Measurements from ENCODE around the gene PALLD.
"Not testable (repeated sequence)": the region's sequence is repeated elsewhere in the genome, so short reads cannot be mapped to it uniquely, and the experiment has no call there.

PALLD gene

DNA sequence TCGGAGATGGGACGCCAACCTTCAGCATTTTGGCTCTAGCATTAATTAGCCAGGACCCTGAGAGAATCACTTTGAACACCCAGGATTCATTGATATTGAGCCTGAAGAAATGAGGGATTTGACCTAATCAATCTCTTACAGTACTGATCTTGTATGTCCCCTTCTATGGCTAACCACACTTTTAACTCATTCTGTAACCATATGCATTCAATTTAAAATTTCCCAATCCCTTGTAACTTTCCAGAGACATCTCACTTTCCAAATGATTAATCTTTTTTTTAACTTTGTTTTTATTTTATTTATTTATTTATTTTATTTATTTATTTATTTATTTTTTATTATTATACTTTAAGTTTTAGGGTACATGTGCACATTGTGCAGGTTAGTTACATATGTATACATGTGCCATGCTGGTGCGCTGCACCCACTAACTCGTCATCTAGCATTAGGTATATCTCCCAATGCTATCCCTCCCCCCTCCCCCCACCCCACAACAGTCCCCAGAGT is 205.8 kb downstream of the PALLD start:
- not testable (repeated sequence) for DNase-seq (ENCODE audit: low read depth in 3 of 3)

DNA sequence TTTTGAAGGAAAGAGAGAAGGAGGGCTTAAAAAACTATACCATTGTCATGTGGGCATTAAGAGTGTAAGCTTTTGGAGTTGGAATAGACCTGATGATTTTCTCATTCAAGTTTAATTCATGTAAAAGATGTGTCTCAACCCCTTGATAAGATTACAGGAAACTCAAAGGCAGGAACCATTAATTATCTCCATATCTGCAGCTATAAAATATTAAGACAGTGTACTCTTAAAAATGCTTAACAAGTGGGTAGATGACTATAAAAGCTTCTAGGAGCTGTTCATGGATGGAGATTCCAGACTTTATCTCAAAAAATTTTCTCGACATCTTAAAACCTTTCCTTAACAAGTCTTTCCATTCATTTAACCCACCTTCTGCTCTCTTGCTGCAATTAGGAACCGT is 208.3 kb downstream of the PALLD start:
- no peak for DNase-seq (ENCODE audit: low read depth in 3 of 3)

DNA sequence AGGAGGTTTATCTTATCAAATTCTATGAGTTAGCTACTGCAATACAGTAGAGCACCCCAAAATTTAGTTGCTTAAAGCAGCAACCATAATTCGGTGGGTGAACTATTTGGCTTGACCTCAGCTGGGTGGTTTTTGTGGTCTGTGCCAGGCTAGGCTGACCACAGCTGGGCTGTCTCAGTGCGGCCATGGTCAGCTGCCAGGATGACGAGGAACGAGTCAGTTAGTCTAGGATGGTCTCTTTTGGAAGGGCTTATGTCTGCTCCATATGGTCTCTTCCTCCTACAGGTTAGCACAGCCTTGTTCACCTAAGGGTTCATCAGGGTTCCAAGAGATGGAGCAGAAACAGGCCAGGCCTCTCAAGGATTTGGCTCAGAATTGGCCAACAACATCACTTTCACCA is 210.4 kb downstream of the PALLD start:
- no peak for DNase-seq (ENCODE audit: low read depth in 3 of 3)

DNA sequence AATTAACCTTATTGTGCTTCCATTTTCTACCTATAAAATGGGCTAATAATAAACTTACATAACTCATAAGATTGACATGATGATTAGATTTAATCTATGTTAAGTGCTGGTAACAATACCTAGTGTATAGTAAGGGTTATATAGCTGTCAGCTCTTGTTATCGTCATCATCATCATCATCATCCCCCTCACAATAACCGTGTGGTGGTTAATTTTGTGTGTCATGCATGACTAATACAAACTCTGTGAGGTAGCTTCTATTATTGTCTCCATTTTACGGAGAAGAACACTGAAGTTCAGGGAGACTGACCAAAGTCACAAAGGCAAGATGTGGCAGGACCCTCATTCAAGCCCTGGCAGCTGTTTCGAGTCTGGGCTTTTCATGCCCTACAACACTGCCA is 211.3 kb downstream of the PALLD start:
- no peak for DNase-seq (ENCODE audit: low read depth in 3 of 3)

DNA sequence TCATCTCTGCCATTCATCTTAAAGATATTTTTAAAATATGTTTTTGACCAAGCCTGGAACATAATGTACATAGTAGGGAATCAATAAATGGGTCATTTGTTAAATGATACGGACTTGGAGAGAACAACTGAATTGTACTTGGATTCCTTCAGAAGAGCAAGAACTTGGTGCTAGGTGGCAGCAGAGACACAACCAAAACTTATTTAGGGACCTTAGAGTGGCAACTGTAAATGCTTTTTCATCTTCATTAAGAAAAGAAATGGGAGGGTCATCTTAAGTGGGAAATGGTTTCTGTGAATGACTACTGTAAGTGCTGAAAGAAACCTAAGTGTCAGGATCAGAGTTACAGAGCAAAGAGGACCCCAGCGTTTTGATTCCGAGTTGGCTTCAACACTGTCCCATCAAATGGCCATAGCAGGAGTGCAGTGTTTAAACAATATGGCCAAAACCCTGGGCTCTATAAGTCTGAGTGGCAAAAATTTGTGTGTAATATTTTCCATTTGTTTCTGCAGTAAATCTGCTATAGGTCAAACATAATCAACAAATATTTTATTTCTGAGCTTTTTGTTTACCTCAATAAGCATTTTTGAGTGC is 213.6 kb downstream of the PALLD start:
- no peak for DNase-seq (ENCODE audit: low read depth in 3 of 3)

DNA sequence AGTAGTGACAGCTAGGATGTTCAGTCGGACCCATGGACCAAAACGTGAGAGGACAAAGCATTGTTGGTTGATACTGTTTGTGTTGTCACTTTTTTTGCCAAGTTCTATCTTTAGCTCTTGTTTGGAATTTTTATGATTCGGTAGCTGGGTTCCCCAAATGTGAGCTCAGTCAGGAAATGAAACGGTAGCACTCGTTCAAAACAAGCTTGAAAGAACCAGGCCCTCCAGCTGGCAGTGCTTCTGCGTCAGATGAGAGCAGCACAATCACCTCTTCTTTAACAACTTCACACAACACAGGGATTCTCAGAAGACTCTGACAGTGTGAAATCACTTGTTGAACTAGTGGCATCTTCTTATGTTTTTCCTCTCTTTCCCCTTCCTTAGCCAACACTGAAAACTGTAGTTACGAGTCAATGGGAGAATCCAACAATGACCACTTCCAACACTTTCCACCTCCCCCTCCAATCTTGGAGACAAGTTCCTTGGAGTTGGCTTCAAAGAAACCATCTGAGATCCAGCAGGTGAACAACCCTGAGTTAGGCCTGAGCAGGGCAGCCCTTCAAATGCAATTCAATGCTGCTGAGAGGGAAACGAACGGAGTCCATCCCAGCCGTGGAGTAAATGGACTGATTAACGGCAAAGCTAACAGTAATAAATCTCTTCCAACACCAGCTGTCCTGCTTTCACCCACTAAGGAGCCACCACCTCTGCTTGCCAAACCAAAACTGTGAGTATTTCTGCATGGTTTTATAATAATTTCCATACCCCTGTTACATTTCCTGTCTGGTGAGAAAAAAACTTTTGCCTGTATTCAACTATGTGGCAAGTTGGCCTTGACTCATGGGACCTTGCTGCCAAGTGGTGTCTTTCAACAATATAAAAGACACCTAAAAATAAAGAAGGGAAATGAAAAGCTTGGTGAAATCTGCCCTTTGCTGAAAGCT is 214.6 kb downstream of the PALLD start:
- DNase-seq (ENCODE audit: low read depth in 3 of 3): no peak

DNA sequence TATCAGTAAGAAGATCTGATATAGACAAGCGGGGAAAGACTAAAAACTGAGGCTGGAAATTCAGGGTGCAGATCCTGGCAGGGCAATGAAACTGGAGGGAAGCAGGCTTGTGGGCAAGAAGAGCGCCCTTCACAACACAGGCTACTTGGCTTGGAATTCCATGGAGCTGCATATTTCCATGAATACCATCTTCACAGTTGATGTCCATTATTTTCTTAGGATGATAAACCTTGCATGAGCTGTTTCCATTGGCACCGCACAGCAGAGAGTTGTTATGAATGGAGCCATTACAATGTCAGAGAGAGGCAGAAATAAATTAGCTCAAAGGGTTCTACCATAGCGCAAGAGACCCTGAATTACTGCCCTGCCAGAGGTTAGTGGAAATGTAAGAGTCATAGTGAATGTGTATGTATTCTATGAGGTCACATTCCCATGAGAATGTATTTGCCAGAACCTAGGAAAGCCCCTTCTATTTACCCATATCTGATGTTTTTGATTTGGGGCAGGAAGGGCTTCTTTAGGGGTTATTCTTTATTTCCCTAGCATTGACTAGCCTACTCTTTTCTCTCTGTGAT is 215.6 kb downstream of the PALLD start:
- no peak for DNase-seq (ENCODE audit: low read depth in 3 of 3)

DNA sequence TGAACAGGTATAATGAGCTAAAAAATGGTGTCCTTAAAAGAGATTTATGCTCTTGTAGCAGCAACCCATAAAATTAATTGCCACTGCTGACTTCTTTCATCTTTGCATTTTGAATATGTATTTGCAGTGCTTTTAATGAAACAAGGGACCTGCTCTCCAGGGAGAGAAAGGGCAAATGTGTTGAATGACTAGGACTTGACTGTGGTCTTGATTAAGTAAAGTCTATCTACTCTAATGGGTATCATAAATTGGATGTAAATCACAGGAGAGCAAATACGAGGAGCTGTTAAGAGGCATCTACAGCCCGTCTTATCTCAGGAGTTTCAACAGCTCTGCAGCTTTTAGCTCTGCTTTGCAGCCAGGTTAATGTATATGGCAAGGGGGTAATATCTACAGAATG is 216.4 kb downstream of the PALLD start:
- DNase-seq (ENCODE audit: low read depth in 3 of 3): no peak

DNA sequence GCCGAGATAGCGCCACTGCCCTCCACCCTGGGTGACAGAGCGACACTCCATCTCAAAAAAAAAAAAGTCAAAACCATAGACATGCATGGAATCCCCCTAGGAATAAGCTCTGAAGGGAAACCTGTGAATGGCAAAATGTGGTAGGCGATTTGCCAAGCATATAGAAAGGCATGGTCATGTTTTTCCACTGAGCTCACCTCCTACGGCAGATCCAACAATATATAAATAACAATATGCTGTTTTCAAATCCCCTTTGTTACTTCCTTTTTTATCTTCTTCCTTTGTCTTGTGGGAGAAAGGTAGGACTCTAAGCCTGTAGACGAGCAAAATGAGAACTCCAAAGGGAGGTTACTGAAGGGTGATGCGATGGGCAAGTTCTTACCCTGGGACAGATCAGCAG is 219.0 kb downstream of the PALLD start:
- DNase-seq (ENCODE audit: low read depth in 3 of 3): no peak

DNA sequence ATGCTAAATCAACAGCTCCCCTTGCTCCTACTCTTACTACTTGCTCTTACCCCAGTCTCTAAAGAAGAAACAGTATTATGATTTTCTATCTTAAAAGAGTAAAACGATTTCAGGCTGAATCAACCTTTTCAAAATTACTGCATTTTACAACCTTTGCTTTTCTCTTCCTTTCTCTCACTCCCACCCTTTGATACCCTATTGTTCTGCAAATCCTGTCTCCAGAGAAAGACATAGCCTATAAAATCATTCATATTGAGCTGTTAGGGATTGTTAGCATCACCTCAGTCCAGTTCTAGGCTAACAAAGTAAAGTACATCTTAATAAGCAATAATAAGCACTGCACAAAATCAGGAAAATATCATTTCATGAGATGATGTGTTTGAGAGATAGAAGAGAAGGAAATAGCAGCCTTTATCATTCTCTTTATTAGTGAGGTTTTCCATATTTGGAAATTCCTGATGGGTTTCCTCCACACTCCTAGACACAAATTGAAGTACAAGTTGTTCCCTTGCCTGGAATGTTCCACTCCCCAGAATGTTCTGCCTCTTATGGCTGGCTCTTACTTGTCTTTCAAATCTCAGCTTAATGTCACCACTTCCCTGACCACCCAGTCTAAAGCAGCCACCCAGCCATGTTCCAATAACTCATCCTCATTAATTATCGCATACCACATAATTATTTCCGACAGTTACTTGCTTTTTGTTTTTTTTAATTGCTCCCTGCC is 219.7 kb downstream of the PALLD start:
- no peak for DNase-seq (ENCODE audit: low read depth in 3 of 3)

DNA sequence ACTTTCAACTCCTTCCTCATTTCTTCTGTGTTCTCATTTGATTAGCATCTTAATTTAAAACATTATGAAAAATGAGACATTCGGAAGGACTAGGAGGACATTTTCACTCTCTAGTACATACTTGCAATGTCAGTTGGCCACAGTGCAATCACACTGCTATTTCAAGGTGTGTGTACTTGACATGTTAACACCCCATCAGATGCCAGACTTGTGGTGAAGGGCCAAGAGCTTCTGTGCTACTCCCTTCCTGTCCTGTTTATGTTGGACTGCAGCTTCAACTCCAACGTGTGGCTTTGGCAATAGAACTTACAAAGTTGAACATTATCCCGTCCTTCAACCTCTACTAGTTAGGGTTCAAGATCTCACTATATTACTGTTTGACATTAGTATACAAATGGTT is 221.0 kb downstream of the PALLD start:
- no peak for DNase-seq (ENCODE audit: low read depth in 3 of 3)

DNA sequence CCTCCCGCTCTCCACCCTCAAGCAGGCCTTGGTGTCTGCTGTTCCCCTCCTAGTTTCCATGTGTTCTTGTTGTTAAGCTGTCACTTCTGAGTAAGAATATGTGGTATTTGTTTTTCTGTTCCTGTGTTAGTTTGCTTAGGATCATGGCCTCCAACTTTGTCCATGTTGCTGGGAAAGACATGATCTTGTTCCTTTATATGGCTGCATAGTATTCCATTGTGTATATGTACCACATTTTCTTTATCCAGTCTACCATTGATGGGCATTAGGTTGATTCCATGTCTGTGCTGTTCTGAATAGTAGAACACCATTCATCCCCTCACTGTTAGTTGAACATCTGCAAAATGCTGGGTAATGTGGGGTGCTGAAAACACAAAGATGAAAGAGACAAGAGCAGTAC is 222.9 kb downstream of the PALLD start:
- DNase-seq (ENCODE audit: low read depth in 3 of 3): no peak

DNA sequence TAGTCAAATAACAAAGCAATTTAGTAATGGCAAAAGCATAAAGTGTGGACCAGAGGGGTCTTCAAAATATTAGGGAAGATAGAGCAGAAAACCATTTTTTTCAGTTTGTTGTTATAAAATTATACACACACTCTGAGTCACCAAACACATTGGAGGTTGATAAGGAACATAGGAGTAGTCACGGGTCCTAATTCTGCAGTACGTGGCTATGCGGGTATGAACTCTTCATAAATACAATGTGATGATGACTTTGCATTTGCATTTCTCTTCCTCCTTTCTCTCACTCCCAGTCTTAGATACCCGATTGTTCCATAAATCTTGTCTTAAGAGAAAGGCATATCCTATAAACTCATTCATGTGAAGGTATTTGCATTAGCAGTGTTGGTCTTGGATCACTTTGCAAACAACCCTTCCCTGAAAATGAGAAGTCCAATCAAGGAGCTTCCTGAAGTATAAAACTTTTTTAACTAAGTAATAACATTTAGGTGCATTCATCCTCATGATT is 223.6 kb downstream of the PALLD start:
- DNase-seq (ENCODE audit: low read depth in 3 of 3): no peak

DNA sequence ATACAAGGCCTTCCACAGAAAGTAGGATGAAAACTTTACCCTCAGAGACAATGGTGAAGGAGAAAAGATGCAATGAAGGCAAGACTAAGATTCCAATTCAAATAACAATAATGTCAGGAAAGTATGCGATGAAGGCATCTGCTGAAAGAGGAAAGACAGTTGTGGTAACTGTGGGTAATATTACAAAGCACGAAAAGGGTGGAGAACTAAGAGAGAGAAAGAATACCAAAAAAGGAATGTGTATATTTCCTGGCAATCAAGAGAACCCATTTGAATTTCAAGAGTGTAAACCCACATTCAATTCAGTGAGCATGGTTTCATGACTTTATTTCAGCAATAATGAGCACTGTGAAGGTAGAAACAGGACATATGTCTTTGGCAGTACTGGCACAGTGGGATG is 225.5 kb downstream of the PALLD start:
- no peak for DNase-seq (ENCODE audit: low read depth in 3 of 3)

DNA sequence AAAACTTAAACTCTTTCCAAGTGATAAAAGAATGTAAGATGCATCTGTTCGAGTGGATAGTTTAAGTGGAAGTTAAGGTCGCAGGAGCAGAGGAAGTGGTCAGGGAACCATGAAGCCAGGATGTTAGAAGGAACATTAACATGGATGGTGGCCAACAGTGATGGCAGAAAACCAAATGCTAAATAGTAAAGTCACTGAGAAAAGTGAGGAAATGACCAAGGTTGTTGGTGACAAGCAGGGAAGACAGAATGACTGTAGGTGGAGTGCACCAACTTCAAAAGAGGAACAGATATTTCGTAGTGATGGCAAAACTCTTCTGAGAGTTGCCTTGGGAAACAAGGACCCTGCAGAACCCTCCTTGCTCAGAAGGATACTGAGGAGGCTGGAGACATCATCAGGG is 226.2 kb downstream of the PALLD start:
- no peak for DNase-seq (ENCODE audit: low read depth in 3 of 3)

DNA sequence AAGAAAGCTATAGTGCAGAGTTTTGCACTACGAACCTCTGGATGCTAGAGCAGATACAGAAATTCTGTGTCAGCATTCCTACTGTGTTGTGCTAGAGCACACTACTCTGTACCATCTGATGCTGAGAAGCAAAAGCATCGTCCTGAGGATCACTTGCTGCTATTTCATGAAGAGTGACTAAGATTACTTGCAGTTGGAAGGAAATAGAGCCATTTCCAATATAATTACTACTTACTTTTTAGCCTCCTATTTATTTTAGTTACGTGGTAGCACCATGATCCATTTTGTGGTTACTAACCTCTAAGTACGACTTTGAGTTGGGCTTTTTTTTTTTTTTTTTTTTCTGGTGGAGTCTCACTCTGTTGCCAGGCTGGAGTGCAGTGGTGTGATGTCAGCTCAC is 226.7 kb downstream of the PALLD start:
- DNase-seq (ENCODE audit: low read depth in 3 of 3): no peak

DNA sequence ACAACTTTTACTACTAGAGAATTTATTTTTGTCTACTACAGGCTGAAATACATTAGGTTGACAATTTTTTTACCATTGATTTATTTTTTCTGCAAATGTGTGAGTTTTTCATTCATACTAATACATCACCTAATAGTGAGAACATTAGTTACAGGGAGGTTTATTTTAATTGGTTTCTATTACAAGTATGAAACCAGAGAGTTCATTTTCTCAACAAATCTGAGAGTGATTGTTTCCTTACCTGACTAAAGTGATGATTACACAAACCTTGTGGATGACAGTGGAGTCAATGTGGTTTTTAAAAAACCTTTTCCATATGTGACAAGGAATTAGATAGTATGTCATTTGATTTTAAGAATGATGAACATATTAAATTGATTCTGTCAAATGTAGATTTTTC is 227.4 kb downstream of the PALLD start:
- DNase-seq (ENCODE audit: low read depth in 3 of 3): no peak

DNA sequence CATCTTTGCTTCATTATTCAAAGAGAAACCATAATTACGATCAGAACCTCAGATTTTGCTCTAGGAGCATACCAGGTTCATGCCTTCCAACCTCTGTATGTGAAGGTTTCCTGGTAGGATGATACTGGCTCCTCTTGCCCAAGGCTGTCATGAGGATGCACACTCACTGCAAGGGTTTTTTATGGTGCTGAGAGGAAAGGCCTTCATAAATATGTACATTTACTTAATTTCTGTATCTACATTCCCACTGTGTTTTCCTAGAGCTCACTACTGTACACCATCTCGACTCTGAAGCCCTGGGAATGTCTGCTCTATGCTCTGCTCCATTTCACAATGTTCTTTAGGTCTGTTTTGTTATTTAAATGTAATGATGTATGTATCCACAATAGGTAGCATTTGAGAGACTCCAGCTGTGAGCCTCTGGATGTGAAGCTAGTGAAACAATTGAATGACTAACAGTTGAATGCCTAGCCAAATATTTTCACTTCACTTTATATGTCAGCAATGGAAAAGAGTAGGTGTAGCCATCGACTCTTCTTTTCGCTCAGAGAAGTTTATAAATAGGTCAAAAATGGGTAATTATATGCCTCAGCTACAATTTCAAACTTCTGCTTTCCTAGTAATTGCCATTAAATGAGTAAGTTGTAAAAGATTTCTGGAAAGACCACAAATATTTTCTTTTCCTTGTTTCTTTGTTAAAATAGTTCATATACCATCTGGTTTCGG is 228.0 kb downstream of the PALLD start:
- DNase-seq (ENCODE audit: low read depth in 3 of 3): no peak

DNA sequence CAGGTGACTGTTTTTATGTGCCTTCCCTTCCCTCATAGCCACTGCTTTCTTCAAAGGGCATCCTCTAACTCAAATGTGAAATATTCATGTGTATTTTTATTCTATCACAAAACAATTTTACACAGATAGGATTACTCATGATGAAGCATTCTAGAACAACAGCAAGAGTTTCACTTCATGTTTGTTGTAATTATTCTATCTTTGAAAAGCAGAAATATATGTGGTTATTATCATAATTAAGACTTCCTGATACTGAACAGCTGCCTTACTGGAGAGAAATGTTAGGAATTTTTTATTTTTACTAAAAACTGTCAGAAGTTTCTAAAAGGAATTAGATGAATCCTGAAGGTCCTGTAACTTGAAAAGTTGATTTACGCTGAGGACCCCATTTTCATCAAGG is 229.1 kb downstream of the PALLD start:
- DNase-seq (ENCODE audit: low read depth in 3 of 3): no peak

DNA sequence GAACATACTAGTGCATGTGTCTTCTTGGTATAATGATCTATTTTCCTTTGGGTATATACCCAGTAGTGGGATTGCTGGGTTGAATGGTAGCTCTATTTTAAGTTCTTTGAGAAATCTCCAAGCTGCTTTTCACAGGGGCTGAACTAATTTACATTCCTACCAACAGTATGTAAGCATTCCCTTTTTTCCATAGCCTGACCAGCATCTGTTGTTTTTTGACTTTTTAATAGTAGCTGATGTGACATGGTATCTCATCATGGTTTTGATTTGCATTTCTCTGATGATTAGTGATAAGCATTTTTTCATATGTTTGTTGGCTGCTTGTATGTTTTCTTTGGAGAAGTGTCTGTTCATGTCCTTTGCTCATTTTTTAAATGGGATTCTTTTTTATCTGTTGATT is 230.3 kb downstream of the PALLD start:
- not testable (repeated sequence) for DNase-seq (ENCODE audit: low read depth in 3 of 3)

DNA sequence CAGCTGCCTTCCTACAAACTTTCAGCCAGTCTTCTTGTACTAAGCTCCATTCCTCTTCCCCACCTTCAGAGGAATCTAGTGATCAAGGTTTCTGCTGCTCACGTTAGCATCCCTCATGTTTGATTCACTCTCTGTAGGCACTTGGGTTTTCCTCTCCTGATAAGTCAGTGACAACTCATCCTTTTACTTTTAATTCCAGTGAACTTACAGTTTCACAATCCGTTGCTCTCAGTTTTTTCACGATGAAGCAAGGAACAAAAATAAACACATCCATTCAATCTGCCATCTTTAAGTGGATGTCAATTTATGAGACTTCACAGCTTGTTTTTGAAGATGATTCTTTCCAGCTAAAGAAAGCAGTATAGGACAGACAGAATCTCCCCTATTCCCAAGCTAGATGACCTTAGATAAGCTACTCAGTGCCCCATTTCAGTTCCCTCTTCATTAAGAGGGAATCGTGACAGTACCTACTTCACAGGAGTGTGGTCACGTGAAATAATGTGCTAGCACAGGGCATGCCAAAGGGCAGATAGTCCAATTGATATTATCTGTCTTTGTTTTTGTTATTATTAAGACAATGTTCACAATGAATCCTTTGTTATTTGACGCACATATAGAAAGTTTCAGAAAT is 234.3 kb downstream of the PALLD start:
- DNase-seq (ENCODE audit: low read depth in 3 of 3): no peak

Data from stimulated activated CD4-positive, alpha-beta T cell treated with anti-CD3 and anti-CD28 coated beads, TNF-alpha, amount 100 ng/mL, for 24 hours (primary cell).